ENCODE results near the gene ZIC3.

DNA sequence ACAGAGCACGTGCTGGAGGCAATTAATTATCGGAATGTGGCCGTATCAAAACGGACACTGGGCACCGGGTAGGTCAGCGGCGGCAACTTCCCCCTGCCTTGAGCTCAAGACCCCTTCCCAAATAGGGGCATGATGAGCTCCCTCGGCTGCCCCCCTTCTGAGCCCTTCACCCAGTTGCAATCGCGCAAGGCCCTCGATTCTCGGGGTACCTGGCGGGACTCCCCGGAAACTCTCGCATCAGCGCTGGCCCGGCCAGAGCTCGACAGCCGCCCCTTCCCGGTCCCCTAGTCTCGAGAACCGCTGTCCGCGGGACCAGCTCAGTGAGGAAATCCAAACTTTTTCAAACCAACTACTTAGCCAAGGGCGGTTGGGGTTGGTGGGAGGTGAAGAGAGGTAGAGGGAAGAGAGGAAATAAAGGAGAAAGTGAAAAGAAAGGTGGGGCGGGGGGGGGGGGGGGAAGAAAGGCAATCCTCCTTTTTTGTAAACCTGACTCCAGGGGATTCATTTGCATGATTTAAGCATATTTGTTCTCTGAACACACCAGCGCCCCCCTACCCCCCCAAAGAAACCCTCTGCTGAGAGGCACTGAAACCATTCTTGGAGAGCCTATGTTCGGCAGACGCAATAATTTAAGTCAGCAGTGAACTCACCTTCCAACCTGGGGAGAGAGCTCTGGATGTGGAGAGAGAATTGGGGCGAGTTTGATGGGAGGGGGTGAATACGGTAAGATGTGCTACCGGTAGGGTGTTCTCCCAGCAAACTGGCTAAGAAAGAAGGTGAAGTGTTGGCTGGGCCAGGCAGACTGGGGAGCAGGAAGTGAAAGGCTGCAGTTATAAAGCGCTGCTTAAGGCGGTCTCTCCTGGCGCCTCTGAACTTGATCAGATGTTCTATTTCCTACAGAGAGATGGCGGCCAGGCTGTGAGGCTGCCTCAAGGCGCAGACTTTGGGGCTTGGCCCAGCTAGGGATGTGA, 2.0 kb upstream of the ZIC3 start:
- TF ChIP-seq, protein P1, sequence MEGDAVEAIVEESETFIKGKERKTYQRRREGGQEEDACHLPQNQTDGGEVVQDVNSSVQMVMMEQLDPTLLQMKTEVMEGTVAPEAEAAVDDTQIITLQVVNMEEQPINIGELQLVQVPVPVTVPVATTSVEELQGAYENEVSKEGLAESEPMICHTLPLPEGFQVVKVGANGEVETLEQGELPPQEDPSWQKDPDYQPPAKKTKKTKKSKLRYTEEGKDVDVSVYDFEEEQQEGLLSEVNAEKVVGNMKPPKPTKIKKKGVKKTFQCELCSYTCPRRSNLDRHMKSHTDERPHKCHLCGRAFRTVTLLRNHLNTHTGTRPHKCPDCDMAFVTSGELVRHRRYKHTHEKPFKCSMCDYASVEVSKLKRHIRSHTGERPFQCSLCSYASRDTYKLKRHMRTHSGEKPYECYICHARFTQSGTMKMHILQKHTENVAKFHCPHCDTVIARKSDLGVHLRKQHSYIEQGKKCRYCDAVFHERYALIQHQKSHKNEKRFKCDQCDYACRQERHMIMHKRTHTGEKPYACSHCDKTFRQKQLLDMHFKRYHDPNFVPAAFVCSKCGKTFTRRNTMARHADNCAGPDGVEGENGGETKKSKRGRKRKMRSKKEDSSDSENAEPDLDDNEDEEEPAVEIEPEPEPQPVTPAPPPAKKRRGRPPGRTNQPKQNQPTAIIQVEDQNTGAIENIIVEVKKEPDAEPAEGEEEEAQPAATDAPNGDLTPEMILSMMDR (IDR thresholded peaks at IDR 0.05) = no peak
- TF ChIP-seq POLR2A (IDR thresholded peaks at IDR 0.05) = no peak

Measured in vagina (tissue), 2 donors.